ENCODE results near the gene MAEL.

GRCh38 chr1:167057241-167057688, 68.2 kb downstream of the MAEL start:
- TF ChIP-seq SP1 (IDR thresholded peaks at IDR 0.05; ENCODE audit: low read depth) (no peak), ZNF274 (IDR thresholded peaks at IDR 0.05; ENCODE audit: low read depth, low read length) (no peak), EZH2phosphoT487 (IDR thresholded peaks at IDR 0.05; ENCODE audit: borderline replicate concordance) (no peak), POLR2A (IDR thresholded peaks at IDR 0.05; ENCODE audit: borderline replicate concordance, extremely low read depth, insufficient read depth, insufficient read length) (no peak), SRF (IDR thresholded peaks at IDR 0.05; ENCODE audit: low read depth) (no peak)
- TF ChIP-seq, protein P1, sequence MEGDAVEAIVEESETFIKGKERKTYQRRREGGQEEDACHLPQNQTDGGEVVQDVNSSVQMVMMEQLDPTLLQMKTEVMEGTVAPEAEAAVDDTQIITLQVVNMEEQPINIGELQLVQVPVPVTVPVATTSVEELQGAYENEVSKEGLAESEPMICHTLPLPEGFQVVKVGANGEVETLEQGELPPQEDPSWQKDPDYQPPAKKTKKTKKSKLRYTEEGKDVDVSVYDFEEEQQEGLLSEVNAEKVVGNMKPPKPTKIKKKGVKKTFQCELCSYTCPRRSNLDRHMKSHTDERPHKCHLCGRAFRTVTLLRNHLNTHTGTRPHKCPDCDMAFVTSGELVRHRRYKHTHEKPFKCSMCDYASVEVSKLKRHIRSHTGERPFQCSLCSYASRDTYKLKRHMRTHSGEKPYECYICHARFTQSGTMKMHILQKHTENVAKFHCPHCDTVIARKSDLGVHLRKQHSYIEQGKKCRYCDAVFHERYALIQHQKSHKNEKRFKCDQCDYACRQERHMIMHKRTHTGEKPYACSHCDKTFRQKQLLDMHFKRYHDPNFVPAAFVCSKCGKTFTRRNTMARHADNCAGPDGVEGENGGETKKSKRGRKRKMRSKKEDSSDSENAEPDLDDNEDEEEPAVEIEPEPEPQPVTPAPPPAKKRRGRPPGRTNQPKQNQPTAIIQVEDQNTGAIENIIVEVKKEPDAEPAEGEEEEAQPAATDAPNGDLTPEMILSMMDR (IDR thresholded peaks at IDR 0.05 in 2 of 3, conservative IDR thresholded peaks at IDR 0.05 in 1 of 3; ENCODE audit: borderline replicate concordance in 1 of 3, insufficient read depth in 1 of 3, low read depth in 2 of 3, low read length in 2 of 3): peak; percentile 61 to 76 (median 66); a peak in 5 of 6 replicates
- TF ChIP-seq, protein P2, sequence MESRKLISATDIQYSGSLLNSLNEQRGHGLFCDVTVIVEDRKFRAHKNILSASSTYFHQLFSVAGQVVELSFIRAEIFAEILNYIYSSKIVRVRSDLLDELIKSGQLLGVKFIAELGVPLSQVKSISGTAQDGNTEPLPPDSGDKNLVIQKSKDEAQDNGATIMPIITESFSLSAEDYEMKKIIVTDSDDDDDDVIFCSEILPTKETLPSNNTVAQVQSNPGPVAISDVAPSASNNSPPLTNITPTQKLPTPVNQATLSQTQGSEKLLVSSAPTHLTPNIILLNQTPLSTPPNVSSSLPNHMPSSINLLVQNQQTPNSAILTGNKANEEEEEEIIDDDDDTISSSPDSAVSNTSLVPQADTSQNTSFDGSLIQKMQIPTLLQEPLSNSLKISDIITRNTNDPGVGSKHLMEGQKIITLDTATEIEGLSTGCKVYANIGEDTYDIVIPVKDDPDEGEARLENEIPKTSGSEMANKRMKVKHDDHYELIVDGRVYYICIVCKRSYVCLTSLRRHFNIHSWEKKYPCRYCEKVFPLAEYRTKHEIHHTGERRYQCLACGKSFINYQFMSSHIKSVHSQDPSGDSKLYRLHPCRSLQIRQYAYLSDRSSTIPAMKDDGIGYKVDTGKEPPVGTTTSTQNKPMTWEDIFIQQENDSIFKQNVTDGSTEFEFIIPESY (IDR thresholded peaks at IDR 0.05; ENCODE audit: extremely low read depth, insufficient replicate concordance, low read length): no peak
